HCT116 (cell line): ENCODE measurements around the gene FUNDC2. TPM values are rescaled to one million over a fixed set of nuclear protein-coding genes. Genes with fewer than 3 reads are reported as not detected.
A peak's percentile ranks its signal among the peaks of the same experiment; 100 is the strongest.

ENCODE experiments used
- ATAC-seq: fragments of 200-7000 bp; cut with Tn5 transposase; 2 replicates; pipeline ENCODE4 v1.9.1; 2020; ENCODE audit warnings: mild to moderate bottlenecking, moderate library complexity
- BruUV-seq: library from RNA; stranded (reverse); fragments of 400-500 nt; replicated peaks from 2 replicates; lab custom pipeline; 2021; lab: Mats Ljungman, UMichigan
- CTCF ChIA-PET: fragments of 300-600 bp; sonication (Branson Sonifier 250); formaldehyde crosslinking; loops from one replicate; lab custom pipeline; 2021; ENCODE audit warnings: antibody characterized with exemption; lab: Charles Lee
- POLR2A ChIA-PET: fragments of 300-600, 350-600 bp; sonication (Branson Sonifier 250); formaldehyde crosslinking; loops from one replicate; lab custom pipeline; 2021; ENCODE audit warnings: antibody characterized with exemption; lab: Charles Lee
- RAD21 ChIA-PET, 2 experiments: fragments of 300-600 bp; sonication (Branson Sonifier 250); formaldehyde crosslinking; loops; one replicate each; lab custom pipeline; 2023; ENCODE audit warnings: low total read pairs in 2 of 2; ENCODE audit not compliant: uncharacterized antibody in 2 of 2, unreplicated experiment in 2 of 2, low non-redundant PET in 1 of 2; lab: Charles Lee
- DNase-seq: peaks from one replicate; pipeline ENCODE4 v3.0.0-alpha.2; 2010; ENCODE audit warnings: low read depth, low spot score
- H2AFZ ChIP-seq: fragments of 200-600 bp; shearing (Covaris generic), sonication (generic); 2 replicates; pipeline ENCODE4 v1.6.1; 2017; ENCODE audit warnings: low read depth, mixed run types, mixed read lengths, antibody characterized with exemption, low read length; ENCODE audit not compliant: poor library complexity, severe bottlenecking
- H3K27ac ChIP-seq: 2 replicates; pipeline ENCODE4 v1.5.1; 2012; ENCODE audit warnings: low read depth, low read length
- H3K27me3 ChIP-seq: fragments of 200-600 bp; sonication (generic); 2 replicates; pipeline ENCODE4 v1.6.1; 2016; ENCODE audit warnings: mixed run types, low read length, mixed read lengths; ENCODE audit not compliant: insufficient read depth
- H3K36me3 ChIP-seq, 2 experiments: fragments of 200-500 bp in 1 of 2; fragments of 200-600 bp in 1 of 2; sonication (Bioruptor generic) in 1 of 2; sonication (generic) in 1 of 2; 2 replicates each; pipeline versions ENCODE4 v1.5.1 to v1.6.1; 2014 to 2016; ENCODE audit warnings: low read length in 2 of 2, inconsistent platforms in 1 of 2, mixed read lengths in 1 of 2, mixed run types in 1 of 2; ENCODE audit not compliant: insufficient read depth in 2 of 2, control insufficient read depth in 1 of 2
- H3K4me1 ChIP-seq, 2 experiments: fragments of 200-600 bp in 1 of 2; sonication (generic) in 1 of 2; 2 replicates each; pipeline versions ENCODE4 v1.5.1 to v1.6.1; 2012 to 2017; ENCODE audit warnings: low read length in 2 of 2, inconsistent platforms in 1 of 2, mild to moderate bottlenecking in 1 of 2, mixed read lengths in 1 of 2, mixed run types in 1 of 2, moderate library complexity in 1 of 2; ENCODE audit not compliant: insufficient read depth in 2 of 2, control insufficient read depth in 1 of 2
- H3K4me2 ChIP-seq: fragments of 200-600 bp; sonication (generic); 2 replicates; pipeline ENCODE4 v1.6.1; 2017; ENCODE audit warnings: mixed run types, low read length, mixed read lengths
- H3K4me3 ChIP-seq, 2 experiments: fragments of 200-600 bp in 1 of 2; sonication (generic) in 1 of 2; replicated peaks in 1 of 2; 2 replicates each; pipeline ENCODE4 v1.5.1; 2011 to 2016; ENCODE audit warnings: low read length in 2 of 2, control low read depth in 1 of 2, low read depth in 1 of 2, mild to moderate bottlenecking in 1 of 2, mixed read lengths in 1 of 2, mixed run types in 1 of 2
- H3K79me2 ChIP-seq: fragments of 200-600 bp; sonication (generic); 2 replicates; pipeline ENCODE4 v1.6.1; 2017; ENCODE audit warnings: mild to moderate bottlenecking, mixed run types, low read length, moderate library complexity, mixed read lengths; ENCODE audit not compliant: insufficient read depth
- H3K9ac ChIP-seq: fragments of 200-600 bp; sonication (generic); 2 replicates; pipeline ENCODE4 v1.6.1; 2016; ENCODE audit warnings: low read length, mixed read lengths
- H3K9me2 ChIP-seq: fragments of 200-600 bp; sonication (generic), shearing (Covaris generic); 2 replicates; pipeline ENCODE4 v1.6.1; 2017; ENCODE audit warnings: mixed run types, mild to moderate bottlenecking, moderate library complexity; ENCODE audit not compliant: insufficient read depth
- H3K9me3 ChIP-seq, 2 experiments: fragments of 200-500 bp in 1 of 2; fragments of 200-600 bp in 1 of 2; sonication (Bioruptor generic) in 1 of 2; sonication (generic) in 1 of 2; 2 replicates each; pipeline ENCODE4 v1.6.1; 2014 to 2017; ENCODE audit warnings: low read length in 2 of 2, mixed read lengths in 2 of 2, inconsistent platforms in 1 of 2, low read depth in 1 of 2, mild to moderate bottlenecking in 1 of 2, mixed run types in 1 of 2, moderate library complexity in 1 of 2; ENCODE audit not compliant: control insufficient read depth in 1 of 2, insufficient read depth in 1 of 2
- H4K20me1 ChIP-seq: fragments of 200-600 bp; sonication (generic), shearing (Covaris generic); 2 replicates; pipeline ENCODE4 v1.6.1; 2017; ENCODE audit warnings: mixed run types, mild to moderate bottlenecking, moderate library complexity; ENCODE audit not compliant: insufficient read depth
- CBX3 ChIP-seq: IDR thresholded peaks from 2 replicates; pipeline ENCODE4 v1.6.1; 2012; ENCODE audit warnings: low read depth
- CTCF ChIP-seq, 3 experiments: fragments of 200-600 bp in 1 of 3; sonication (generic) in 1 of 3; IDR thresholded peaks in 2 of 3; conservative IDR thresholded peaks in 1 of 3; 2 replicates each; pipeline ENCODE4 v1.5.1; 2012 to 2017; ENCODE audit warnings: low read depth in 2 of 3, low read length in 2 of 3, antibody characterized with exemption in 1 of 3, borderline replicate concordance in 1 of 3, control low read depth in 1 of 3, mild to moderate bottlenecking in 1 of 3, mixed read lengths in 1 of 3, mixed run types in 1 of 3, moderate library complexity in 1 of 3; ENCODE audit not compliant: insufficient read depth in 1 of 3
- ELF1 ChIP-seq: IDR thresholded peaks from 2 replicates; pipeline ENCODE4 v1.6.1; 2012; ENCODE audit warnings: low read depth, borderline replicate concordance
- MAX ChIP-seq: IDR thresholded peaks from 2 replicates; pipeline ENCODE4 v1.6.1; 2012
- POLR2AphosphoS5 ChIP-seq: IDR thresholded peaks from 2 replicates; pipeline ENCODE4 v1.6.1; 2011; ENCODE audit warnings: mild to moderate bottlenecking, low read depth, low read length, moderate library complexity
- RAD21 ChIP-seq: IDR thresholded peaks from 2 replicates; pipeline ENCODE4 v1.6.1; 2012; ENCODE audit warnings: low read depth, mild to moderate bottlenecking
- REST ChIP-seq: IDR thresholded peaks from 2 replicates; pipeline ENCODE4 v1.6.1; 2012; ENCODE audit warnings: low read depth
- SIN3A ChIP-seq: IDR thresholded peaks from 2 replicates; pipeline ENCODE4 v1.6.1; 2012; ENCODE audit warnings: low read depth
- TCF7L2 ChIP-seq: IDR thresholded peaks from 2 replicates; pipeline ENCODE4 v1.7.0; 2011; ENCODE audit warnings: borderline replicate concordance, inconsistent platforms; ENCODE audit not compliant: insufficient read depth, insufficient read length; ENCODE audit errors: extremely low read depth
- ZFX ChIP-seq: fragments of 450-650 bp; IDR thresholded peaks from 2 replicates; pipeline ENCODE4 v1.6.1; 2017
- intact Hi-C: fragments of 100-400 bp; cut with micrococcal nuclease; formaldehyde crosslinking; loops from 2 replicates; pipeline ENCODE4 v1.10.0; 2022
- total RNA-seq: library from RNA; stranded (reverse); gene quantifications from one replicate; pipeline ENCODE4 v1.2.1, GENCODE V29; 2021; ENCODE audit not compliant: unreplicated experiment

FUNDC2 gene
- total RNA-seq, 1 experiment from 2014 or later, result 32.5 TPM

GRCh38 chrX:154981116-154981411, 45.6 kb upstream of the FUNDC2 start:
- POLR2A ChIA-PET, result no interaction called here
- ATAC-seq, result peak; percentile 35; the same call in 1 of the 2 replicates
- TF ChIP-seq TCF7L2 (no peak), ELF1 (no peak), REST (no peak), ZFX (no peak), POLR2AphosphoS5 (no peak), RAD21 (no peak), MAX (no peak), SIN3A (no peak), CBX3 (no peak), CTCF (IDR thresholded peaks at IDR 0.05 in 2 of 3, conservative IDR thresholded peaks at IDR 0.05 in 1 of 3; ENCODE audit: borderline replicate concordance in 1 of 3, insufficient read depth in 1 of 3, low read depth in 2 of 3, low read length in 2 of 3) (no peak)
- H3K9me3 ChIP-seq, result no peaks in the 10 kb centered on the region
- H2AFZ ChIP-seq, result peak overlapping the region; percentile 54
- H3K27ac ChIP-seq, result no peak overlapping the region
- H3K4me1 ChIP-seq, result peaks cover 0 to 10% of the 10 kb centered on the region in 2 experiments; a peak in 1 of 4 replicates
- H4K20me1 ChIP-seq, result no peaks in the 10 kb centered on the region
- H3K36me3 ChIP-seq, result no peaks in the 10 kb centered on the region
- no peaks in the 10 kb centered on the region for H3K9me2 ChIP-seq
- H3K9ac ChIP-seq, result no peak overlapping the region
- RAD21 ChIA-PET, result no interaction called here
- H3K27me3 ChIP-seq, result no peaks in the 10 kb centered on the region
- CTCF ChIA-PET, result interaction anchor here (1.0 kb wide), 1 partner anchor 198 kb away, joined by 3 read pairs; no protein-coding TSS in a partner anchor
- DNase-seq, result no peak
- no TSS peak for BruUV-seq
- H3K79me2 ChIP-seq, result no peaks in the 10 kb centered on the region
- 0 out of 4 replicates have a peak overlapping the region, but pooled peaks of 1 of the 2 experiments have one; percentile 51 for H3K4me3 ChIP-seq
- intact Hi-C loops, result loop anchor here (1.0 to 2.0 kb wide), 4 partner anchors 76 to 840 kb away; no protein-coding TSS in a partner anchor
- H3K4me2 ChIP-seq, result peak overlapping the region; percentile 67
